ENCODE data around the gene STK32C. TPM values are rescaled to one million over a fixed set of nuclear protein-coding genes. Genes with fewer than 3 reads are reported as not detected.

The STK32C gene
- total and polyA plus RNA-seq, 2 experiments from 2014 or later = 8.8 to 9.8 TPM

DNA sequence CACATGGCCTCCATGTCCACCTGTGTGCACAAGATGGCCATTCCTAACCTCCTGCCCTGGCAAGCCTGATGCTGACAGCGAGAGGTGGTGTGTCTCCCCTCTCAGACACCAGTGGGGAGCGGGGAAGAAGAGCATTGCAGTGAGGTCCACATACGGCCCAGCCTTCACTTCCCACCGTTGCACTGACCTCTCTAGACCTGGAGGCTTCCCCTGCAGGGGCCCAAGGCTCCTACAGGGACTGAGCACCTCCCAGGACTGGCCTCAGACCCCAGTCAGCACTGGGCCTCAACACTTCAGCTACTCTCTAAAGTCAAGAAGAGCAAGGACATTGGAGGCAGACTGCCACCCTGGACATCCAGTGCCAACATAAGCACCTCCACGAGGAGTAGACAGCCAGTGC, 15.9 kb downstream of the STK32C start:
- Histone ChIP-seq H3K36me3 (ENCODE audit: low read depth) (no peaks in the 10 kb centered on the region), H2AFZ (no peak overlapping the region), H3K27me3 (replicated peaks; ENCODE audit: insufficient read depth) (peaks cover 7% of the 10 kb centered on the region; the same call in 1 of the 2 replicates), H3K4me2 (ENCODE audit: unreplicated experiment) (no peak overlapping the region), H3K9me3 (ENCODE audit: low read depth) (peaks cover 9% of the 10 kb centered on the region), H3K79me2 (ENCODE audit: insufficient read depth) (no peaks in the 10 kb centered on the region), H3K4me1 (ENCODE audit: insufficient read depth) (no peaks in the 10 kb centered on the region), H3K27ac (no peak overlapping the region), H3K4me3 (no peak overlapping the region), H3F3A (ENCODE audit: insufficient read depth) (no peaks in the 10 kb centered on the region), H4K20me1 (ENCODE audit: insufficient read depth) (no peaks in the 10 kb centered on the region; the same call in 1 of the 2 replicates), H3K9me2 (ENCODE audit: insufficient read depth) (no peaks in the 10 kb centered on the region), H3K9ac (no peak overlapping the region)
- DNase-seq = no peak
- WGBS, 2 experiments (ENCODE audit: low coverage in 1 of 2, low lambda C conversion rate in 2 of 2, missing lambda C conversion rate in 2 of 2) = 69 to 81% methylated on average over 5 of the region's 5 CpGs
- in situ Hi-C loops (cut with MboI) = no loop called here
- TF ChIP-seq EZH2phosphoT487 (IDR thresholded peaks at IDR 0.05; ENCODE audit: insufficient read depth, low read depth) = no peak
- TF ChIP-seq EZH2 (IDR thresholded peaks at IDR 0.05; ENCODE audit: insufficient read depth, poor library complexity, severe bottlenecking) = no peak

DNA sequence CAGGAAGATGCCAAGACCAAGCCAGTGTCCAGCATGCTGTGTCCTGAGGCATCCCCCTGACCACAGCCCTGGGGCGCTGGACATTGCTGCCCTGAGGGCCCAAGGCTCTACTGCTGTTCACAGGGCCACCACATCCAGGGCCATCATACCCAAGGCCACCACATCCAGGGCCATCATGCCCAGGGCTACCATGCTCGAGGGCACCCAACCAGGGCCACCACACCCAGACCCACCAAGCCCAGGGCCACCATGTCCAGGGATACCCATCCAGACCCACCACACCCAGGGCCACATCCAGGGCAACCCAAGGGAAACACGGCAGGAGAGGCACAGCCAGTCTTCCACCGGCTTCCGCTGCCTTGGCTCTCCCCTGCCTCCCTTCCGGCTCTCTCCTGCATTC, 17.1 kb downstream of the STK32C start:
- no peak overlapping the region for H3K27ac ChIP-seq
- H3F3A ChIP-seq (ENCODE audit: insufficient read depth) = no peaks in the 10 kb centered on the region
- H3K9me3 ChIP-seq (ENCODE audit: low read depth) = peaks cover 9% of the 10 kb centered on the region
- 89 to 90% methylated on average over 6 of the region's 6 CpGs for WGBS, 2 experiments (ENCODE audit: low coverage in 1 of 2, low lambda C conversion rate in 2 of 2, missing lambda C conversion rate in 2 of 2)
- H3K4me2 ChIP-seq (ENCODE audit: unreplicated experiment) = no peak overlapping the region
- in situ Hi-C loops (cut with MboI) = no loop called here
- no peak overlapping the region for H2AFZ ChIP-seq
- no peaks in the 10 kb centered on the region for H3K79me2 ChIP-seq (ENCODE audit: insufficient read depth)
- H3K9me2 ChIP-seq (ENCODE audit: insufficient read depth) = no peaks in the 10 kb centered on the region
- no peaks in the 10 kb centered on the region; the same call in 1 of the 2 replicates for H4K20me1 ChIP-seq (ENCODE audit: insufficient read depth)
- no peaks in the 10 kb centered on the region for H3K4me1 ChIP-seq (ENCODE audit: insufficient read depth)
- no peak overlapping the region for H3K9ac ChIP-seq
- no peak for TF ChIP-seq EZH2phosphoT487 (IDR thresholded peaks at IDR 0.05; ENCODE audit: insufficient read depth, low read depth)
- TF ChIP-seq EZH2 (IDR thresholded peaks at IDR 0.05; ENCODE audit: insufficient read depth, poor library complexity, severe bottlenecking) = no peak
- H3K4me3 ChIP-seq = no peak overlapping the region
- H3K27me3 ChIP-seq (replicated peaks; ENCODE audit: insufficient read depth) = peaks cover 7% of the 10 kb centered on the region; the same call in 1 of the 2 replicates
- no peak for DNase-seq
- no peaks in the 10 kb centered on the region for H3K36me3 ChIP-seq (ENCODE audit: low read depth)

DNA sequence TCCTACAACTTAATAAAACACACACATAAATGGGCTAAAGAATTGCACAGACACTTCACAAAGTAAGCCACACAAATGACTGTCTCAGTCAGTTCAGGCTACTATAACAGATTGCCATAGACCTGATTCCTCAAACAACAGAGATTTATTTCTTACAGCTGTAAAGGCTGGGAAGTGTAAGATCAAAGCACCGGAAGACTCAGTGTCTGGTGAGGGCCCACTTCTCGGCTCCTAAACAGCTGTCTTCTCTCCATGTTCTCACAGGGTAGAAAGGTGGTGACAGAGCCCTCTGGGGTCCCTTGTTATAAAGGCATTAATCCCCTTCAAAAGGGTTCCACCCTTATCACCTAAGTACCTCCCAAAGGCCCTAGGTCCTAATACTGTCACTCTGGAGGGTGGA, 18.3 kb downstream of the STK32C start:
- H3K9ac ChIP-seq = no peak overlapping the region
- no peaks in the 10 kb centered on the region for H3K79me2 ChIP-seq (ENCODE audit: insufficient read depth)
- H3K36me3 ChIP-seq (ENCODE audit: low read depth) = no peaks in the 10 kb centered on the region
- H3K27ac ChIP-seq = no peak overlapping the region
- no peaks in the 10 kb centered on the region; the same call in 1 of the 2 replicates for H4K20me1 ChIP-seq (ENCODE audit: insufficient read depth)
- DNase-seq = no peak
- H3K4me3 ChIP-seq = no peak overlapping the region
- peaks cover 11% of the 10 kb centered on the region; the same call in 1 of the 2 replicates for H3K27me3 ChIP-seq (replicated peaks; ENCODE audit: insufficient read depth)
- TF ChIP-seq EZH2 (IDR thresholded peaks at IDR 0.05; ENCODE audit: insufficient read depth, poor library complexity, severe bottlenecking) (no peak), EZH2phosphoT487 (IDR thresholded peaks at IDR 0.05; ENCODE audit: insufficient read depth, low read depth) (no peak)
- in situ Hi-C loops (cut with MboI) = no loop called here
- H2AFZ ChIP-seq = no peak overlapping the region
- H3K4me2 ChIP-seq (ENCODE audit: unreplicated experiment) = no peak overlapping the region
- WGBS, 2 experiments (ENCODE audit: low coverage in 1 of 2, low lambda C conversion rate in 2 of 2, missing lambda C conversion rate in 2 of 2) = 41% methylated on average over 2 of the region's 2 CpGs
- no peaks in the 10 kb centered on the region for H3K9me2 ChIP-seq (ENCODE audit: insufficient read depth)
- H3K9me3 ChIP-seq (ENCODE audit: low read depth) = peaks cover 9% of the 10 kb centered on the region
- no peaks in the 10 kb centered on the region for H3K4me1 ChIP-seq (ENCODE audit: insufficient read depth)
- no peaks in the 10 kb centered on the region for H3F3A ChIP-seq (ENCODE audit: insufficient read depth)

DNA sequence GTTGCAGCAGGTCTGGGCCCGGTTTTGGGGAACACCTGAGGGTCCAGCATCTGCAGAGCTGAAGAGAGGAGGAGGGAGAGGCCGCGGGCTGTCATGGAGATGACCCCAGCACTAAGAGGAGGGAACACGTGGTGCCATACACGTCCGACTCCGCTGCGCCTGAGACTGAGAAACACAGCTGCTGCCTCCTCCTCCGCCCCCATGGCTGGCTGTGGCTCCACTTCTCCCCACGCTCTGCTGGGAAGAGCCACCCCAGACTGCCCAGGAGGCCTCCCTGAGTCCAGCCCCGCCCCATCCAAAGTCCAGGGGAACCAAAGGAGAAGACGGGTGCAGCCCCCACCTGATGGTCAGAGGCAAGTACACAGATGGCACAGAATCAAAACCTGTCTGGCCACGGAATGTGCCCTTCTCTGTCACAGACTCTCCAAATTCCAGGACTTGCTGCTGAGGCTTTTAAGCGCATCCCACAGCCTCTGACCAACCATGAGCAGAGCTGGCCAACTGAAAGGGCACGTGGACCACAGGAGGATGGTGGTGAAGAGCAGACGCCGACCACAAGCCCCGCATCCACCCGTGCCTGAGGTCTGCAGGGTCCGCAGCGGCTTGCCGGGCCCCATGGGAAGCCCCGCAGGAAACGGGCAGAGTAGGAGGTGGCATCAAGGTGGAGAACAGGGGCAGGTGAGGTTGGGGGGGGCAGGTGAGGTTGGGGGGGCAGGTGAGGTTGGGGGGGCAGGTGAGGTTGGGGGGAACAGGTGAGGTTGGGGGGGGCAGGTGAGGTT, 24.0 kb downstream of the STK32C start:
- H3K27me3 ChIP-seq (replicated peaks; ENCODE audit: insufficient read depth) = peaks cover 28% of the 10 kb centered on the region; the same call in 1 of the 2 replicates
- no peaks in the 10 kb centered on the region for H3K36me3 ChIP-seq (ENCODE audit: low read depth)
- 25 to 28% methylated on average over 24 of the region's 24 CpGs for WGBS, 2 experiments (ENCODE audit: low coverage in 1 of 2, low lambda C conversion rate in 2 of 2, missing lambda C conversion rate in 2 of 2)
- H3K4me1 ChIP-seq (ENCODE audit: insufficient read depth) = peaks cover 3% of the 10 kb centered on the region
- H3K4me3 ChIP-seq = peak overlapping the region; percentile 11; the same call in 1 of the 2 replicates
- in situ Hi-C loops (cut with MboI) = no loop called here
- H3F3A ChIP-seq (ENCODE audit: insufficient read depth) = no peaks in the 10 kb centered on the region
- H4K20me1 ChIP-seq (ENCODE audit: insufficient read depth) = no peaks in the 10 kb centered on the region; the same call in 1 of the 2 replicates
- peak; percentile 26 for DNase-seq
- no peak overlapping the region for H2AFZ ChIP-seq
- no peaks in the 10 kb centered on the region for H3K9me2 ChIP-seq (ENCODE audit: insufficient read depth)
- H3K4me2 ChIP-seq (ENCODE audit: unreplicated experiment) = peak overlapping the region; percentile 28
- H3K27ac ChIP-seq = no peak overlapping the region
- no peaks in the 10 kb centered on the region for H3K79me2 ChIP-seq (ENCODE audit: insufficient read depth)
- peaks cover 6% of the 10 kb centered on the region for H3K9me3 ChIP-seq (ENCODE audit: low read depth)
- no peak for TF ChIP-seq EZH2 (IDR thresholded peaks at IDR 0.05; ENCODE audit: insufficient read depth, poor library complexity, severe bottlenecking)
- no peak for TF ChIP-seq EZH2phosphoT487 (IDR thresholded peaks at IDR 0.05; ENCODE audit: insufficient read depth, low read depth)
- no peak overlapping the region for H3K9ac ChIP-seq

All from GM23248 (cell line).